OCI-LY1 (cell line): ENCODE measurements around the gene RNF34.

Experiments
- H2AFZ ChIP-seq: fragments of 200-600 bp; sonication (generic), shearing (Covaris generic); 2 replicates; pipeline ENCODE4 v1.6.0; 2014; ENCODE audit warnings: antibody characterized with exemption, mild to moderate bottlenecking, low read length
- H3F3A ChIP-seq: fragments of 200-600 bp; sonication (generic), shearing (Covaris generic); 2 replicates; pipeline ENCODE4 v1.6.0; 2014; ENCODE audit warnings: mild to moderate bottlenecking, antibody characterized with exemption, low read length, moderate library complexity; ENCODE audit not compliant: insufficient read depth
- H3K27ac ChIP-seq: fragments of 200-600 bp; sonication (generic); 2 replicates; pipeline ENCODE4 v1.5.1; 2014; ENCODE audit warnings: low read length, mixed run types, mild to moderate bottlenecking, low read depth; ENCODE audit not compliant: poor library complexity, severe bottlenecking
- H3K27me3 ChIP-seq: fragments of 200-600 bp; sonication (generic); 2 replicates; pipeline ENCODE4 v1.6.0; 2014; ENCODE audit warnings: antibody characterized with exemption, mild to moderate bottlenecking, low read length, moderate library complexity; ENCODE audit not compliant: insufficient read depth
- H3K36me3 ChIP-seq: fragments of 200-600 bp; sonication (generic); 2 replicates; pipeline ENCODE4 v1.6.1; 2014; ENCODE audit warnings: mild to moderate bottlenecking, antibody characterized with exemption, low read length, moderate library complexity, mixed read lengths; ENCODE audit not compliant: insufficient read depth
- H3K4me1 ChIP-seq: fragments of 200-600 bp; sonication (generic); 2 replicates; pipeline ENCODE4 v1.5.1; 2014; ENCODE audit warnings: mild to moderate bottlenecking, low read length, moderate library complexity; ENCODE audit not compliant: insufficient read depth, severe bottlenecking
- H3K4me2 ChIP-seq: fragments of 200-600 bp; sonication (generic), shearing (Covaris generic); 2 replicates; pipeline ENCODE4 v1.6.1; 2014; ENCODE audit warnings: low read length
- H3K4me3 ChIP-seq: fragments of 200-600 bp; sonication (generic); 2 replicates; pipeline ENCODE4 v1.5.1; 2014; ENCODE audit warnings: low read length, low read depth, mild to moderate bottlenecking, mixed read lengths; ENCODE audit not compliant: poor library complexity, severe bottlenecking
- H3K79me2 ChIP-seq: fragments of 200-600 bp; shearing (Covaris generic); 2 replicates; pipeline ENCODE4 v1.6.1; 2016; ENCODE audit warnings: mixed run types, low read length, mixed read lengths; ENCODE audit not compliant: insufficient read depth
- H3K9ac ChIP-seq: fragments of 200-600 bp; sonication (generic), shearing (Covaris generic); 2 replicates; pipeline ENCODE4 v1.6.1; 2014; ENCODE audit warnings: mild to moderate bottlenecking, low read length, mixed read lengths
- H3K9me2 ChIP-seq: fragments of 200-600 bp; sonication (generic), shearing (Covaris generic); 2 replicates; pipeline ENCODE4 v1.6.1; 2014; ENCODE audit warnings: low read depth, mild to moderate bottlenecking, low read length, mixed read lengths
- H3K9me3 ChIP-seq: fragments of 200-600 bp; shearing (Covaris generic); 2 replicates; pipeline ENCODE4 v1.6.1; 2014; ENCODE audit warnings: low read length, mixed read lengths
- H4K20me1 ChIP-seq: fragments of 200-600 bp; sonication (generic), shearing (Covaris generic); 2 replicates; pipeline ENCODE4 v1.6.0; 2016; ENCODE audit warnings: mild to moderate bottlenecking, low read length; ENCODE audit not compliant: insufficient read depth
- EZH2 ChIP-seq: fragments of 200-600 bp; sonication (generic), shearing (Covaris generic); IDR thresholded peaks from 2 replicates; pipeline ENCODE4 v1.8.0; 2017; ENCODE audit warnings: borderline replicate concordance, mixed run types, mild to moderate bottlenecking, antibody characterized with exemption, low read length, moderate library complexity, mixed read lengths
- TF ChIP-seq, protein P1 (sequence below): fragments of 200-600 bp; sonication (generic), shearing (Covaris generic); IDR thresholded peaks from 2 replicates; pipeline ENCODE4 v1.5.1; 2017; ENCODE audit warnings: mild to moderate bottlenecking, antibody characterized with exemption, low read length, moderate library complexity, mixed read lengths

The RNF34 gene

DNA sequence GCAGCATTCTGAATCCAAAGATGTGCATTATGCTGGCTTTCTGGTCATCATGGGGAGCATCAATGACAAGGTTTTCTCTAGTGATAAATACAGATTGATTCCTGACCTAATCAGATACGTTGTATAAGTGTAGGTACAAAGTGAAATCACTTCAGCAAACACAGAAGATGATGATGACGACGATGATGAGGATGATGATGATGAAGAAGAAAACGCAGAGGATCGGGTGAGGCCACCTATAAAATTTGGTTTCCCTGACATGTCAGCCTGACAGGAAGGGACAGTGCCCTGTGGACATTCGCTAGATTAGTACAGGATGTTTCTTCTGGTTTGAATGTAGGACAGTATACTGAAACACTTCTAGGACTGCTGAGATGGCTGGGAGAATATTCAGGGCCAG, 20.2 kb downstream of the RNF34 start:
- Histone ChIP-seq H3K79me2 (peaks cover under 1% of the 10 kb centered on the region; the same call in 1 of the 2 replicates), H4K20me1 (no peaks in the 10 kb centered on the region)

DNA sequence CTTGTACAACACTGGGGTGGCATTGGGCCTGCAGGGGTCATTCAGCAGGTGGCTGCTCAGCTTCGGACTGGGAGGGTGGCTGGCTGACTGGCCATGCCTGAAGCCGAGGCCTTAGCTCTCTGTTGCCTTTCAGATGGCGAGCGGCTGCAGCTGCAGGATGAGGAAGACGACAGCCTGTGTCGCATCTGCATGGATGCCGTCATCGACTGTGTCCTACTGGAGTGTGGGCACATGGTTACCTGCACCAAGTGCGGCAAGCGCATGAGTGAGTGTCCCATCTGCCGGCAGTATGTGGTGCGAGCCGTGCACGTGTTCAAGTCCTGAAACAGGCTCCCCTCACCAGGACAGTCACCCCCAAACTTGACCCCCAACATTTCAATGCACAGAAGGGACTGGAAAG, 23.3 kb downstream of the RNF34 start:
- TF ChIP-seq, protein P1, sequence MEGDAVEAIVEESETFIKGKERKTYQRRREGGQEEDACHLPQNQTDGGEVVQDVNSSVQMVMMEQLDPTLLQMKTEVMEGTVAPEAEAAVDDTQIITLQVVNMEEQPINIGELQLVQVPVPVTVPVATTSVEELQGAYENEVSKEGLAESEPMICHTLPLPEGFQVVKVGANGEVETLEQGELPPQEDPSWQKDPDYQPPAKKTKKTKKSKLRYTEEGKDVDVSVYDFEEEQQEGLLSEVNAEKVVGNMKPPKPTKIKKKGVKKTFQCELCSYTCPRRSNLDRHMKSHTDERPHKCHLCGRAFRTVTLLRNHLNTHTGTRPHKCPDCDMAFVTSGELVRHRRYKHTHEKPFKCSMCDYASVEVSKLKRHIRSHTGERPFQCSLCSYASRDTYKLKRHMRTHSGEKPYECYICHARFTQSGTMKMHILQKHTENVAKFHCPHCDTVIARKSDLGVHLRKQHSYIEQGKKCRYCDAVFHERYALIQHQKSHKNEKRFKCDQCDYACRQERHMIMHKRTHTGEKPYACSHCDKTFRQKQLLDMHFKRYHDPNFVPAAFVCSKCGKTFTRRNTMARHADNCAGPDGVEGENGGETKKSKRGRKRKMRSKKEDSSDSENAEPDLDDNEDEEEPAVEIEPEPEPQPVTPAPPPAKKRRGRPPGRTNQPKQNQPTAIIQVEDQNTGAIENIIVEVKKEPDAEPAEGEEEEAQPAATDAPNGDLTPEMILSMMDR: no peak
- TF ChIP-seq EZH2: no peak
- Histone ChIP-seq H3K4me2 (no peak overlapping the region), H3K27ac (peak overlapping the region; percentile 91), H3K79me2 (no peaks in the 10 kb centered on the region), H3K9me2 (no peaks in the 10 kb centered on the region), H4K20me1 (no peaks in the 10 kb centered on the region), H3K36me3 (peaks cover 93% of the 10 kb centered on the region), H3K27me3 (no peaks in the 10 kb centered on the region), H3F3A (peaks cover 4% of the 10 kb centered on the region; the same call in 1 of the 2 replicates), H3K9ac (no peak overlapping the region), H3K4me3 (no peak overlapping the region), H2AFZ (no peak overlapping the region), H3K9me3 (no peaks in the 10 kb centered on the region; the same call in 1 of the 2 replicates), H3K4me1 (peaks cover 33% of the 10 kb centered on the region)

More for the DNA sequence above, 20.2 kb downstream of the RNF34 start:
- H3K4me1 ChIP-seq: peaks cover 20% of the 10 kb centered on the region
- H3F3A ChIP-seq: no peaks in the 10 kb centered on the region
- H3K4me2 ChIP-seq: no peak overlapping the region
- no peaks in the 10 kb centered on the region for H3K27me3 ChIP-seq
- H3K9me2 ChIP-seq: no peaks in the 10 kb centered on the region
- H3K27ac ChIP-seq: no peak overlapping the region
- H3K4me3 ChIP-seq: no peak overlapping the region
- H2AFZ ChIP-seq: no peak overlapping the region
- no peaks in the 10 kb centered on the region for H3K9me3 ChIP-seq
- H3K36me3 ChIP-seq: peaks cover 88% of the 10 kb centered on the region
- H3K9ac ChIP-seq: no peak overlapping the region
- TF ChIP-seq EZH2: no peak
- TF ChIP-seq, protein P1: no peak

DNA sequence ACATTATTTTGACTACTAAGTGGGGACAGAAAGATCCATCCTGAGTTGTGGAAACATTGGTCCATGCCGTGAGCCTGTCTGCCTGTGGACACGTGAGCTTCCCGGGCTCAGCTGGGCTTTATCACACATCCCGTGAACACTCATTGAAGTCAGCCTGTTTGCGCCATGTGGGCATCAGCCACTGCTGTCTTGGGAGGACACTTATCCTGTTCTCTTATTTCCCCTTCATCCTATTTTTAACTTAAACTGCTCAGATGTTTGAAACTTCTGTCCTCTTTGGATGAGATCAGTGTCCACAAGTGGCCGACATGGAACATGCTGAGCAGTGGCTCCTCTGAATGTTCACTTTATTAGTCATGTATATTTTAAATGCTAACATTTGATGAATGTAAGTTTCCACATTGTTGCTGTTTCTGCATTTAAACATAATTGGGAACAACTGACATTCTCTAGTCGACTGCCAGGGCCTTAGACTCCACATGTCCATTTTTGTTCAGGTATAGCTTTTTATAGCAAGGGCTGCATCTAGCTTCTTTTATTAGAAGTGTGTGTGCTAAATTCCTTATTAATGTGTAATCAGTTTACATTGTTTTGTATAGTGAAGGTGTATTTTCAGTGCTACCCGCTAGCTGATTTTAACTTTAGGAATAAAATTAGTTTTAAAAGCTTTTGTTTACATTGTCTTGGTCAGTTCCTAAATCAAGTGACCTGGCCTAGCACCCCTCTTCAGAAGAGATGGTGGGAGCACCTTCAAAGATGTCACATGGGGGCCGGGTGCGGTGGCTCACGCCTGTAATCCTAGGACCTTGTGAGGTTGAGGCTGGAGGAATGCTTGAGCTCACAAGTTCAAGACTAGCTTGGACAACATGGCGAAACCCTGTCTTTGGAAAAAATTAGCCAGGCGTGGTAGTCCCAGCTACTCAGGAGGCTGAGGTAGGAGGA, 24.0 kb downstream of the RNF34 start:
- H3K36me3 ChIP-seq: peaks cover 93% of the 10 kb centered on the region
- no peaks in the 10 kb centered on the region; the same call in 1 of the 2 replicates for H3K9me3 ChIP-seq
- no peak overlapping the region for H3K4me3 ChIP-seq
- H2AFZ ChIP-seq: no peak overlapping the region
- H3K27ac ChIP-seq: peak overlapping the region; percentile 91
- no peaks in the 10 kb centered on the region for H3K27me3 ChIP-seq
- H3F3A ChIP-seq: peaks cover 4% of the 10 kb centered on the region; the same call in 1 of the 2 replicates
- H4K20me1 ChIP-seq: no peaks in the 10 kb centered on the region
- no peaks in the 10 kb centered on the region for H3K9me2 ChIP-seq
- H3K4me2 ChIP-seq: no peak overlapping the region
- no peak overlapping the region; the same call in 1 of the 2 replicates for H3K9ac ChIP-seq
- H3K4me1 ChIP-seq: peaks cover 33% of the 10 kb centered on the region
- TF ChIP-seq, protein P1: no peak
- TF ChIP-seq EZH2: no peak
- H3K79me2 ChIP-seq: no peaks in the 10 kb centered on the region
